ENCODE data around the gene MAPK7.

Gene MAPK7

GRCh38 chr17:19378416-19379360, at the start of gene MAPK7:
TSS of gene MAPK7 (plus strand) at chr17:19378498. CDS start at chr17:19378901, 403 bp downstream.
- no peak for DNase-seq

GRCh38 chr17:19329136-19329535, 49.2 kb upstream of the MAPK7 start:
- no peak for DNase-seq

GRCh38 chr17:19329839-19330238, 48.5 kb upstream of the MAPK7 start:
- no peak for DNase-seq

- no peak for DNase-seq
Measured at GRCh38 chr17:19330271-19330670, 48.0 kb upstream of the MAPK7 start.

GRCh38 chr17:19331134-19331533, 47.2 kb upstream of the MAPK7 start:
- no peak for DNase-seq

GRCh38 chr17:19331543-19332245, 46.6 kb upstream of the MAPK7 start:
- no peak for DNase-seq

- DNase-seq, result no peak
Measured at GRCh38 chr17:19332371-19333131, 45.7 kb upstream of the MAPK7 start.

GRCh38 chr17:19333132-19333440, 45.2 kb upstream of the MAPK7 start:
- no peak for DNase-seq

GRCh38 chr17:19333736-19334290, 44.5 kb upstream of the MAPK7 start:
- no peak for DNase-seq

- DNase-seq, result no peak
Measured at GRCh38 chr17:19334331-19334730, 44.0 kb upstream of the MAPK7 start.

GRCh38 chr17:19335951-19336631, 42.2 kb upstream of the MAPK7 start:
- no peak for DNase-seq

- DNase-seq, result no peak
Measured at GRCh38 chr17:19336938-19337711, 41.2 kb upstream of the MAPK7 start.

GRCh38 chr17:19337712-19338023, 40.6 kb upstream of the MAPK7 start:
- DNase-seq, result no peak

- DNase-seq, result no peak
Measured at GRCh38 chr17:19338031-19338990, 40.0 kb upstream of the MAPK7 start.

GRCh38 chr17:19339341-19339815, 38.9 kb upstream of the MAPK7 start:
- DNase-seq, result no peak

GRCh38 chr17:19341211-19341631, 37.1 kb upstream of the MAPK7 start:
- DNase-seq, result no peak

GRCh38 chr17:19341641-19342610, 36.4 kb upstream of the MAPK7 start:
- no peak for DNase-seq

GRCh38 chr17:19342611-19343255, 35.6 kb upstream of the MAPK7 start:
- no peak for DNase-seq

- no peak for DNase-seq
Measured at GRCh38 chr17:19343256-19343630, 35.1 kb upstream of the MAPK7 start.
